IMR-90 (cell line): ENCODE data around the gene OXSM. TPM values are rescaled to one million over a fixed set of nuclear protein-coding genes. Genes with fewer than 3 reads are reported as not detected.

Experiments
- ATAC-seq: fragments of 200-7000 bp; cut with Tn5 transposase; 2 replicates; pipeline ENCODE4 v1.9.1; 2020; ENCODE audit warnings: low read depth, mild to moderate bottlenecking, moderate library complexity
- BruUV-seq: library from RNA; stranded (reverse); fragments of 400-500 nt; replicated peaks from 2 replicates; lab custom pipeline; 2021; lab: Mats Ljungman, UMichigan
- CTCF ChIA-PET: fragments of 300-600 bp; formaldehyde crosslinking; extraction: SDS; loops from one replicate; lab custom pipeline; 2021; ENCODE audit warnings: antibody characterized with exemption; lab: Yijun Ruan, JAX
- POLR2A ChIA-PET: fragments of 300-600 bp; sonication (Branson Sonifier 250); formaldehyde crosslinking; loops from one replicate; lab custom pipeline; 2022; ENCODE audit warnings: antibody characterized with exemption; ENCODE audit not compliant: unreplicated experiment; lab: Charles Lee
- DNase-seq: peaks from one replicate; pipeline ENCODE4 v3.0.0; 2013
- H2AFZ ChIP-seq: replicated peaks from 2 replicates; pipeline ENCODE3; 2013; ENCODE audit warnings: low read length, mild to moderate bottlenecking; ENCODE audit not compliant: poor library complexity
- H2AK5ac ChIP-seq: 2 replicates; pipeline ENCODE4 v1.6.1; 2013; ENCODE audit warnings: low read depth, low read length, inconsistent platforms
- H2AK9ac ChIP-seq: replicated peaks from 2 replicates; pipeline ENCODE3; 2013; ENCODE audit warnings: mild to moderate bottlenecking, low read depth, low read length, moderate library complexity; ENCODE audit not compliant: poor library complexity
- H2BK120ac ChIP-seq: 2 replicates; pipeline ENCODE4 v1.6.1; 2013; ENCODE audit warnings: low read depth, low read length, inconsistent platforms
- H2BK15ac ChIP-seq: 3 replicates; pipeline ENCODE4 v1.6.1; 2013; ENCODE audit warnings: low read depth, low read length, inconsistent platforms
- H2BK20ac ChIP-seq: 2 replicates; pipeline ENCODE4 v1.6.1; 2013; ENCODE audit warnings: low read depth, mild to moderate bottlenecking, inconsistent platforms, low read length, moderate library complexity
- H2BK5ac ChIP-seq: 2 replicates; pipeline ENCODE4 v1.6.1; 2013; ENCODE audit warnings: mild to moderate bottlenecking, low read depth, low read length, inconsistent platforms; ENCODE audit not compliant: poor library complexity, severe bottlenecking
- H3K14ac ChIP-seq: replicated peaks from 2 replicates; pipeline ENCODE4 v1.6.1; 2013; ENCODE audit warnings: low read depth, low read length, inconsistent platforms
- H3K18ac ChIP-seq: 2 replicates; pipeline ENCODE4 v1.6.1; 2013; ENCODE audit warnings: low read depth, low read length, control low read depth
- H3K23ac ChIP-seq: 2 replicates; pipeline ENCODE4 v1.6.1; 2013; ENCODE audit warnings: low read depth, low read length, inconsistent platforms
- H3K27ac ChIP-seq: 2 replicates; pipeline ENCODE4 v1.5.1; 2013; ENCODE audit warnings: mild to moderate bottlenecking, control low read depth, low read length; ENCODE audit not compliant: insufficient read depth
- H3K27me3 ChIP-seq: 2 replicates; pipeline ENCODE4 v1.6.1; 2013; ENCODE audit warnings: low read length; ENCODE audit not compliant: control insufficient read depth, insufficient read depth
- H3K36me3 ChIP-seq: 2 replicates; pipeline ENCODE4 v1.6.1; 2013; ENCODE audit warnings: low read length, mixed read lengths; ENCODE audit not compliant: control insufficient read depth, insufficient read depth
- H3K4ac ChIP-seq: 2 replicates; pipeline ENCODE4 v1.6.1; 2013; ENCODE audit warnings: low read depth, low read length, inconsistent platforms
- H3K4me1 ChIP-seq: 2 replicates; pipeline ENCODE4 v1.6.1; 2013; ENCODE audit warnings: low read length, mixed read lengths; ENCODE audit not compliant: control insufficient read depth, insufficient read depth
- H3K4me2 ChIP-seq: 2 replicates; pipeline ENCODE4 v1.6.1; 2013; ENCODE audit warnings: low read depth, mild to moderate bottlenecking, control low read depth, low read length, moderate library complexity
- H3K4me3 ChIP-seq: 2 replicates; pipeline ENCODE4 v1.5.1; 2013; ENCODE audit warnings: low read depth, mild to moderate bottlenecking, control low read depth, low read length, moderate library complexity; ENCODE audit not compliant: insufficient read depth
- H3K56ac ChIP-seq: 2 replicates; pipeline ENCODE4 v1.6.1; 2013; ENCODE audit warnings: low read length, inconsistent platforms; ENCODE audit not compliant: insufficient read depth; ENCODE audit errors: extremely low read depth
- H3K79me1 ChIP-seq, 2 experiments: 2 replicates each; pipeline ENCODE4 v1.6.1; 2013; ENCODE audit warnings: low read length in 2 of 2, inconsistent platforms in 1 of 2, low read depth in 1 of 2
- H3K9ac ChIP-seq: 2 replicates; pipeline ENCODE4 v1.6.1; 2013; ENCODE audit warnings: low read depth, low read length, control low read depth
- H3K9me1 ChIP-seq: 2 replicates; pipeline ENCODE4 v1.6.1; 2013; ENCODE audit warnings: low read length, inconsistent platforms; ENCODE audit not compliant: insufficient read depth
- H3K9me3 ChIP-seq: 2 replicates; pipeline ENCODE4 v1.6.1; 2013; ENCODE audit warnings: low read length; ENCODE audit not compliant: control insufficient read depth, insufficient read depth
- H4K20me1 ChIP-seq: 2 replicates; pipeline ENCODE4 v1.6.1; 2013; ENCODE audit warnings: low read length, inconsistent platforms; ENCODE audit not compliant: insufficient read depth
- H4K5ac ChIP-seq: 2 replicates; pipeline ENCODE4 v1.6.1; 2013; ENCODE audit warnings: mild to moderate bottlenecking, low read depth, low read length, control low read depth
- H4K8ac ChIP-seq, 2 experiments: 2 replicates each; pipeline ENCODE4 v1.6.1; 2013; ENCODE audit warnings: low read depth in 2 of 2, low read length in 2 of 2, control low read depth in 1 of 2, inconsistent platforms in 1 of 2
- H4K91ac ChIP-seq: 2 replicates; pipeline ENCODE4 v1.6.1; 2013; ENCODE audit warnings: low read depth, low read length, inconsistent platforms; ENCODE audit not compliant: insufficient read depth
- BHLHE40 ChIP-seq: fragments of 150-350 bp; IDR thresholded peaks from 2 replicates; pipeline ENCODE4 v1.6.1; 2016; ENCODE audit warnings: mild to moderate bottlenecking, low read depth, low read length
- CEBPB ChIP-seq: IDR thresholded peaks from 2 replicates; pipeline ENCODE4 v1.6.1; 2012; ENCODE audit warnings: low read depth, low read length, improper control_type of control experiment
- CTCF ChIP-seq: conservative IDR thresholded peaks from 2 replicates; pipeline ENCODE4 v1.5.1; 2012; ENCODE audit warnings: mild to moderate bottlenecking, low read depth, low read length, improper control_type of control experiment
- FOS ChIP-seq: fragments of 150-350 bp; IDR thresholded peaks from 2 replicates; pipeline ENCODE4 v1.6.1; 2016; ENCODE audit warnings: low read depth, low read length
- MAFK ChIP-seq: IDR thresholded peaks from 2 replicates; pipeline ENCODE4 v1.6.1; 2012; ENCODE audit warnings: low read depth, low read length, improper control_type of control experiment
- MAZ ChIP-seq: IDR thresholded peaks from 2 replicates; pipeline ENCODE4 v1.6.1; 2012; ENCODE audit warnings: low read depth, mild to moderate bottlenecking, low read length, improper control_type of control experiment, moderate library complexity, borderline replicate concordance
- MXI1 ChIP-seq: IDR thresholded peaks from 2 replicates; pipeline ENCODE4 v1.6.1; 2012; ENCODE audit warnings: low read depth, mild to moderate bottlenecking, low read length, moderate library complexity, borderline replicate concordance
- POLR2A ChIP-seq: IDR thresholded peaks from 2 replicates; pipeline ENCODE4 v1.6.1; 2012; ENCODE audit warnings: mild to moderate bottlenecking, low read depth, low read length
- RCOR1 ChIP-seq: IDR thresholded peaks from 2 replicates; pipeline ENCODE4 v1.6.1; 2012; ENCODE audit warnings: mild to moderate bottlenecking, low read length, improper control_type of control experiment; ENCODE audit not compliant: insufficient replicate concordance
- RFX5 ChIP-seq: IDR thresholded peaks from 2 replicates; pipeline ENCODE4 v1.8.0; 2012; ENCODE audit warnings: low read depth, mild to moderate bottlenecking, low read length, moderate library complexity
- USF2 ChIP-seq: fragments of 150-350 bp; IDR thresholded peaks from 2 replicates; pipeline ENCODE4 v1.6.1; 2017; ENCODE audit warnings: mild to moderate bottlenecking, antibody characterized with exemption, low read length, low read depth
- WGBS, 2 experiments: methylation state at CpG; one replicate each; pipeline versions ENCODE4 v1.1.5 to v1.1.7; 2013; ENCODE audit warnings: missing lambda C conversion rate in 2 of 2; ENCODE audit not compliant: insufficient read length in 1 of 2; ENCODE audit errors: extremely low coverage in 2 of 2; 5-methylcytosine and 5-hydroxymethylcytosine counted together
- dilution Hi-C: fragments of 300-500 bp; cut with HindIII; formaldehyde crosslinking; loops from one replicate; pipeline ENCODE4 v1.14.3; 2018; ENCODE audit warnings: low sequenced_read_pairs; ENCODE audit not compliant: unreplicated experiment
- in situ Hi-C: fragments of 300-500 bp; cut with MboI; formaldehyde crosslinking; loops from 3 replicates; pipeline ENCODE4 v1.14.3; 2019; ENCODE audit warnings: low sequenced_read_pairs, inconsistent platforms, mixed read lengths
- intact Hi-C: fragments of 100-400 bp; cut with micrococcal nuclease; formaldehyde crosslinking; loops from 2 replicates; pipeline ENCODE4 v1.10.0; 2022
- polyA plus RNA-seq, 3 experiments: library from polyadenylated mRNA; depleted of rRNA; stranded (reverse); fragments of >200 nt; gene quantifications; 2 replicates each; pipeline ENCODE4 v1.2.3, GENCODE V29; 2012; ENCODE audit warnings: low replicate concordance in 1 of 3
- total RNA-seq: library from RNA; depleted of rRNA; stranded (reverse); fragments of >200 nt; gene quantifications from 2 replicates; pipeline ENCODE4 v1.2.3, GENCODE V29; 2012

OXSM gene
- total and polyA plus RNA-seq, 2 of the 4 experiments (the other 2 are of a cell fraction) = 11.4 to 15.4 TPM

GRCh38 chr3:25804676-25805075 is 14.8 kb downstream of the OXSM start:
- H4K5ac ChIP-seq = no peak overlapping the region
- H3K27me3 ChIP-seq = no peaks in the 10 kb centered on the region
- in situ Hi-C loops = no loop called here
- DNase-seq = no peak
- H3K4me2 ChIP-seq = no peak overlapping the region
- H3K9ac ChIP-seq = no peak overlapping the region
- intact Hi-C loops = no loop called here
- no peak overlapping the region for H2BK5ac ChIP-seq
- TF ChIP-seq MAFK (no peak), RFX5 (no peak), FOS (no peak), BHLHE40 (no peak), MXI1 (no peak), MAZ (no peak), CEBPB (no peak), RCOR1 (no peak), CTCF (no peak), POLR2A (no peak), USF2 (no peak)
- H3K4ac ChIP-seq = no peak overlapping the region
- CTCF ChIA-PET = no interaction called here
- no peak overlapping the region for H2AK5ac ChIP-seq
- no peaks in the 10 kb centered on the region for H3K36me3 ChIP-seq
- no peak overlapping the region for H3K27ac ChIP-seq
- no peaks in the 10 kb centered on the region for H3K79me1 ChIP-seq
- no TSS peak for BruUV-seq
- H4K91ac ChIP-seq = no peak overlapping the region
- H3K23ac ChIP-seq = no peak overlapping the region
- no peak overlapping the region for H3K4me3 ChIP-seq
- no peak overlapping the region for H2BK20ac ChIP-seq
- no peak overlapping the region for H4K8ac ChIP-seq
- no peak overlapping the region for H2AK9ac ChIP-seq
- H3K4me1 ChIP-seq = no peaks in the 10 kb centered on the region
- no peak overlapping the region for H2BK15ac ChIP-seq
- ATAC-seq = no peak
- no peak overlapping the region for H2BK120ac ChIP-seq
- H2AFZ ChIP-seq = no peak overlapping the region
- dilution Hi-C loops = no loop called here
- H3K56ac ChIP-seq = no peak overlapping the region
- POLR2A ChIA-PET = no interaction called here
- H3K14ac ChIP-seq = no peak overlapping the region
- no peaks in the 10 kb centered on the region for H3K9me3 ChIP-seq
- no CpG with 5 or more reads among the region's 1 CpG for WGBS, 2 experiments
- no peaks in the 10 kb centered on the region for H4K20me1 ChIP-seq
- H3K18ac ChIP-seq = no peak overlapping the region
- H3K9me1 ChIP-seq = no peaks in the 10 kb centered on the region
